ENCODE data around the gene KCNMA1.

DNA sequence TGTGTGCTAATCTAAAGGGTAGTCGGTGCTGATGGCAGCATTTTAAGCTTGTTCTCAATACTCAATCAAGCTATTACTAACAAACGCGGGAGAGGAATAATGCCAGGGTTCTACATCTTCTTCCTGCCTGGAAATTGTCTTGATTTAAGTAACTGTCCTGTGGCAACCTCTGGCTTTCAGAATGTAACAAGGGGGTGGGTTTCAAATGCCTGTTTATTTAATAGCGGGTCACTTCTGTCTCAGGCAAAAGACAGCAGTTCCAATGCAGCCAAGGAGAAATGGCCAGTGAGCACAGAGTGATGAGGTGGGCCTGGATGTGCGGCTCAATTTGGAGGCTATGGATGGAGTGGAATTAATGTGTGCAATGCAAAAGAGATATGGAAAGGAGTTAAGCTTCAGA lies 692.4 kb downstream of the KCNMA1 start:
- TF ChIP-seq, protein P1, sequence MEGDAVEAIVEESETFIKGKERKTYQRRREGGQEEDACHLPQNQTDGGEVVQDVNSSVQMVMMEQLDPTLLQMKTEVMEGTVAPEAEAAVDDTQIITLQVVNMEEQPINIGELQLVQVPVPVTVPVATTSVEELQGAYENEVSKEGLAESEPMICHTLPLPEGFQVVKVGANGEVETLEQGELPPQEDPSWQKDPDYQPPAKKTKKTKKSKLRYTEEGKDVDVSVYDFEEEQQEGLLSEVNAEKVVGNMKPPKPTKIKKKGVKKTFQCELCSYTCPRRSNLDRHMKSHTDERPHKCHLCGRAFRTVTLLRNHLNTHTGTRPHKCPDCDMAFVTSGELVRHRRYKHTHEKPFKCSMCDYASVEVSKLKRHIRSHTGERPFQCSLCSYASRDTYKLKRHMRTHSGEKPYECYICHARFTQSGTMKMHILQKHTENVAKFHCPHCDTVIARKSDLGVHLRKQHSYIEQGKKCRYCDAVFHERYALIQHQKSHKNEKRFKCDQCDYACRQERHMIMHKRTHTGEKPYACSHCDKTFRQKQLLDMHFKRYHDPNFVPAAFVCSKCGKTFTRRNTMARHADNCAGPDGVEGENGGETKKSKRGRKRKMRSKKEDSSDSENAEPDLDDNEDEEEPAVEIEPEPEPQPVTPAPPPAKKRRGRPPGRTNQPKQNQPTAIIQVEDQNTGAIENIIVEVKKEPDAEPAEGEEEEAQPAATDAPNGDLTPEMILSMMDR (IDR thresholded peaks at IDR 0.05) = no peak
- no peak for TF ChIP-seq EZH2 (IDR thresholded peaks at IDR 0.05; ENCODE audit: borderline replicate concordance, insufficient read depth, low read depth, low read length, poor library complexity, severe bottlenecking)

Data from B cell (primary cell).